HCT116 (cell line): ENCODE measurements around the gene CACNA1S. TPM values are rescaled to one million over a fixed set of nuclear protein-coding genes. Genes with fewer than 3 reads are reported as not detected.

Experiments
- ATAC-seq: fragments of 200-7000 bp; cut with Tn5 transposase; 2 replicates; pipeline ENCODE4 v1.9.1; 2020; ENCODE audit warnings: mild to moderate bottlenecking, moderate library complexity
- BruUV-seq: library from RNA; stranded (reverse); fragments of 400-500 nt; replicated peaks from 2 replicates; lab custom pipeline; 2021; lab: Mats Ljungman, UMichigan
- CTCF ChIA-PET: fragments of 300-600 bp; sonication (Branson Sonifier 250); formaldehyde crosslinking; loops from one replicate; lab custom pipeline; 2021; ENCODE audit warnings: antibody characterized with exemption; lab: Charles Lee
- POLR2A ChIA-PET: fragments of 300-600, 350-600 bp; sonication (Branson Sonifier 250); formaldehyde crosslinking; loops from one replicate; lab custom pipeline; 2021; ENCODE audit warnings: antibody characterized with exemption; lab: Charles Lee
- RAD21 ChIA-PET, 2 experiments: fragments of 300-600 bp; sonication (Branson Sonifier 250); formaldehyde crosslinking; loops; one replicate each; lab custom pipeline; 2023; ENCODE audit warnings: low total read pairs in 2 of 2; ENCODE audit not compliant: uncharacterized antibody in 2 of 2, unreplicated experiment in 2 of 2, low non-redundant PET in 1 of 2; lab: Charles Lee
- DNase-seq: peaks from one replicate; pipeline ENCODE4 v3.0.0-alpha.2; 2010; ENCODE audit warnings: low read depth, low spot score
- H2AFZ ChIP-seq: fragments of 200-600 bp; shearing (Covaris generic), sonication (generic); 2 replicates; pipeline ENCODE4 v1.6.1; 2017; ENCODE audit warnings: low read depth, mixed run types, mixed read lengths, antibody characterized with exemption, low read length; ENCODE audit not compliant: poor library complexity, severe bottlenecking
- H3K27ac ChIP-seq: 2 replicates; pipeline ENCODE4 v1.5.1; 2012; ENCODE audit warnings: low read depth, low read length
- H3K27me3 ChIP-seq: fragments of 200-600 bp; sonication (generic); 2 replicates; pipeline ENCODE4 v1.6.1; 2016; ENCODE audit warnings: mixed run types, low read length, mixed read lengths; ENCODE audit not compliant: insufficient read depth
- H3K36me3 ChIP-seq, 2 experiments: fragments of 200-500 bp in 1 of 2; fragments of 200-600 bp in 1 of 2; sonication (Bioruptor generic) in 1 of 2; sonication (generic) in 1 of 2; 2 replicates each; pipeline versions ENCODE4 v1.5.1 to v1.6.1; 2014 to 2016; ENCODE audit warnings: low read length in 2 of 2, inconsistent platforms in 1 of 2, mixed read lengths in 1 of 2, mixed run types in 1 of 2; ENCODE audit not compliant: insufficient read depth in 2 of 2, control insufficient read depth in 1 of 2
- H3K4me1 ChIP-seq, 2 experiments: fragments of 200-600 bp in 1 of 2; sonication (generic) in 1 of 2; 2 replicates each; pipeline versions ENCODE4 v1.5.1 to v1.6.1; 2012 to 2017; ENCODE audit warnings: low read length in 2 of 2, inconsistent platforms in 1 of 2, mild to moderate bottlenecking in 1 of 2, mixed read lengths in 1 of 2, mixed run types in 1 of 2, moderate library complexity in 1 of 2; ENCODE audit not compliant: insufficient read depth in 2 of 2, control insufficient read depth in 1 of 2
- H3K4me2 ChIP-seq: fragments of 200-600 bp; sonication (generic); 2 replicates; pipeline ENCODE4 v1.6.1; 2017; ENCODE audit warnings: mixed run types, low read length, mixed read lengths
- H3K4me3 ChIP-seq, 2 experiments: fragments of 200-600 bp in 1 of 2; sonication (generic) in 1 of 2; replicated peaks in 1 of 2; 2 replicates each; pipeline ENCODE4 v1.5.1; 2011 to 2016; ENCODE audit warnings: low read length in 2 of 2, control low read depth in 1 of 2, low read depth in 1 of 2, mild to moderate bottlenecking in 1 of 2, mixed read lengths in 1 of 2, mixed run types in 1 of 2
- H3K79me2 ChIP-seq: fragments of 200-600 bp; sonication (generic); 2 replicates; pipeline ENCODE4 v1.6.1; 2017; ENCODE audit warnings: mild to moderate bottlenecking, mixed run types, low read length, moderate library complexity, mixed read lengths; ENCODE audit not compliant: insufficient read depth
- H3K9ac ChIP-seq: fragments of 200-600 bp; sonication (generic); 2 replicates; pipeline ENCODE4 v1.6.1; 2016; ENCODE audit warnings: low read length, mixed read lengths
- H3K9me2 ChIP-seq: fragments of 200-600 bp; sonication (generic), shearing (Covaris generic); 2 replicates; pipeline ENCODE4 v1.6.1; 2017; ENCODE audit warnings: mixed run types, mild to moderate bottlenecking, moderate library complexity; ENCODE audit not compliant: insufficient read depth
- H3K9me3 ChIP-seq, 2 experiments: fragments of 200-500 bp in 1 of 2; fragments of 200-600 bp in 1 of 2; sonication (Bioruptor generic) in 1 of 2; sonication (generic) in 1 of 2; 2 replicates each; pipeline ENCODE4 v1.6.1; 2014 to 2017; ENCODE audit warnings: low read length in 2 of 2, mixed read lengths in 2 of 2, inconsistent platforms in 1 of 2, low read depth in 1 of 2, mild to moderate bottlenecking in 1 of 2, mixed run types in 1 of 2, moderate library complexity in 1 of 2; ENCODE audit not compliant: control insufficient read depth in 1 of 2, insufficient read depth in 1 of 2
- H4K20me1 ChIP-seq: fragments of 200-600 bp; sonication (generic), shearing (Covaris generic); 2 replicates; pipeline ENCODE4 v1.6.1; 2017; ENCODE audit warnings: mixed run types, mild to moderate bottlenecking, moderate library complexity; ENCODE audit not compliant: insufficient read depth
- ATF3 ChIP-seq: IDR thresholded peaks from 2 replicates; pipeline ENCODE4 v1.6.1; 2012
- EGR1 ChIP-seq: IDR thresholded peaks from 2 replicates; pipeline ENCODE4 v1.6.1; 2012; ENCODE audit warnings: low read depth
- ELF1 ChIP-seq: IDR thresholded peaks from 2 replicates; pipeline ENCODE4 v1.6.1; 2012; ENCODE audit warnings: low read depth, borderline replicate concordance
- EZH2 ChIP-seq: fragments of 200-600 bp; sonication (generic); IDR thresholded peaks from 2 replicates; pipeline ENCODE4 v1.6.1; 2017; ENCODE audit warnings: antibody characterized with exemption, mixed run types
- FOSL1 ChIP-seq: IDR thresholded peaks from 2 replicates; pipeline ENCODE4 v1.6.1; 2012; ENCODE audit warnings: low read depth
- MAX ChIP-seq: IDR thresholded peaks from 2 replicates; pipeline ENCODE4 v1.6.1; 2012
- POLR2A ChIP-seq: IDR thresholded peaks from 2 replicates; pipeline ENCODE4 v1.7.0; 2011; ENCODE audit warnings: borderline replicate concordance; ENCODE audit not compliant: insufficient read depth, insufficient read length; ENCODE audit errors: extremely low read depth
- POLR2AphosphoS5 ChIP-seq: IDR thresholded peaks from 2 replicates; pipeline ENCODE4 v1.6.1; 2011; ENCODE audit warnings: mild to moderate bottlenecking, low read depth, low read length, moderate library complexity
- TCF7L2 ChIP-seq: IDR thresholded peaks from 2 replicates; pipeline ENCODE4 v1.7.0; 2011; ENCODE audit warnings: borderline replicate concordance, inconsistent platforms; ENCODE audit not compliant: insufficient read depth, insufficient read length; ENCODE audit errors: extremely low read depth
- ZFX ChIP-seq: fragments of 450-650 bp; IDR thresholded peaks from 2 replicates; pipeline ENCODE4 v1.6.1; 2017
- ZNF274 ChIP-seq: fragments of 200-500 bp; sonication (Bioruptor generic); IDR thresholded peaks from 2 replicates; pipeline ENCODE4 v1.6.1; 2014; ENCODE audit warnings: mild to moderate bottlenecking, low read depth, low read length, inconsistent platforms
- intact Hi-C: fragments of 100-400 bp; cut with micrococcal nuclease; formaldehyde crosslinking; loops from 2 replicates; pipeline ENCODE4 v1.10.0; 2022
- total RNA-seq: library from RNA; stranded (reverse); gene quantifications from one replicate; pipeline ENCODE4 v1.2.1, GENCODE V29; 2021; ENCODE audit not compliant: unreplicated experiment

The CACNA1S gene
- total RNA-seq, 1 experiment from 2014 or later = not detected

- no peak overlapping the region for H3K4me3 ChIP-seq
- H3K36me3 ChIP-seq = no peaks in the 10 kb centered on the region
- BruUV-seq = no TSS peak
- no peak overlapping the region for H3K9ac ChIP-seq
- no peaks in the 10 kb centered on the region for H3K27me3 ChIP-seq
- H3K4me1 ChIP-seq = peaks cover 15 to 42% of the 10 kb centered on the region in 2 experiments; a peak in 3 of 4 replicates
- H4K20me1 ChIP-seq = no peaks in the 10 kb centered on the region
- TF ChIP-seq ATF3 (no peak), ZFX (no peak), EZH2 (no peak)
- no peaks in the 10 kb centered on the region for H3K79me2 ChIP-seq
- H3K4me2 ChIP-seq = peak overlapping the region; percentile 27; the same call in 1 of the 2 replicates
- ChIA-PET POLR2A (no interaction called here), RAD21 (no interaction called here), CTCF (no interaction called here)
- no peak overlapping the region for H3K27ac ChIP-seq
- DNase-seq (no peak), ATAC-seq (no peak)
- no peak overlapping the region for H2AFZ ChIP-seq
- intact Hi-C loops = no loop called here
- H3K9me2 ChIP-seq = no peaks in the 10 kb centered on the region
- H3K9me3 ChIP-seq = no peaks in the 10 kb centered on the region
Observed at GRCh38 chr1:201023920-201024624, 88.2 kb downstream of the CACNA1S start.

- Histone ChIP-seq H3K4me2 (peak within 1 kb of the TSS; percentile 87), H3K79me2 (no peaks in the 10 kb centered on the region), H4K20me1 (no peaks in the 10 kb centered on the region), H3K9ac (peak within 1 kb of the TSS; percentile 38; the same call in 1 of the 2 replicates), H3K27me3 (no peaks in the 10 kb centered on the region), H3K36me3 (no peaks in the 10 kb centered on the region), H3K27ac (no peak within 1 kb of the TSS; the same call in 1 of the 2 replicates), H3K9me2 (no peaks in the 10 kb centered on the region), H3K9me3 (no peaks in the 10 kb centered on the region), H2AFZ (no peak within 1 kb of the TSS), H3K4me1 (peaks cover 16 to 43% of the 10 kb centered on the region in 2 experiments; a peak in 3 of 4 replicates), H3K4me3 (peak within 1 kb of the TSS; percentile 45 to 58)
- no peak for TF ChIP-seq ELF1
- peak; percentile 52; the same call in 1 of the 2 replicates for TF ChIP-seq MAX
- no peak for TF ChIP-seq EGR1
- no peak for TF ChIP-seq POLR2A
- TF ChIP-seq ZFX = no peak
- TF ChIP-seq POLR2AphosphoS5 = 0 out of 2 replicates have a peak, but pooled peaks have one; percentile 40
- TF ChIP-seq TCF7L2 = no peak
- no peak for TF ChIP-seq ATF3
- TF ChIP-seq FOSL1 = no peak
- no peak for TF ChIP-seq ZNF274
- ChIA-PET POLR2A (no interaction called here), CTCF (interaction anchor here (0.8 kb wide), 1 partner anchor 52 kb away, joined by 3 read pairs; no protein-coding TSS in a partner anchor), RAD21 (no interaction called here)
- no TSS peak for BruUV-seq
- intact Hi-C loops = no loop called here
- ATAC-seq = peak; percentile 91
- DNase-seq = no peak
Observed at GRCh38 chr1:201023517-201023902, 88.7 kb downstream of the CACNA1S start, which contains the start of gene KIF21B. Gene KIF21B, minus strand, starts transcription at chr1:201023714. Its CDS starts 331 bp downstream, at chr1:201023383.
